Spleen (tissue), 11 donors: ENCODE data around the gene APOBEC3F. TPM values are rescaled to one million over a fixed set of nuclear protein-coding genes. Genes with fewer than 3 reads are reported as not detected.
A peak's percentile ranks its signal among the peaks of the same experiment; 100 is the strongest.
"Not testable (repeated sequence)": the region's sequence is repeated elsewhere in the genome, so short reads cannot be mapped to it uniquely, and the experiment has no call there.

Source experiments
- DNase-seq: peaks from one replicate; pipeline ENCODE4 v3.0.0-alpha.2; 2020
- H3K27ac ChIP-seq, 8 donors: fragments of 200-600 bp; sonication (generic) in 7 of 8; 1 replicate in 4 of 8; 2 replicates in 4 of 8; pipeline versions ENCODE4 v1.5.0 to v1.8.0; 2016 to 2021; ENCODE audit warnings: inconsistent platforms in 4 of 8, mild to moderate bottlenecking in 4 of 8, moderate library complexity in 1 of 8
- H3K27me3 ChIP-seq, 7 donors: fragments of 200-600 bp; sonication (generic) in 6 of 7; replicated peaks in 1 of 7; 1 replicate in 4 of 7; 2 replicates in 3 of 7; pipeline versions ENCODE4 v1.5.0 to v1.8.0; 2016 to 2021; ENCODE audit warnings: inconsistent platforms in 3 of 7, mild to moderate bottlenecking in 1 of 7
- H3K36me3 ChIP-seq, 6 donors: fragments of 200-600 bp; sonication (generic) in 5 of 6; 1 replicate in 4 of 6; 2 replicates in 2 of 6; pipeline versions ENCODE4 v1.5.0 to v1.8.0; 2016 to 2021; ENCODE audit warnings: inconsistent platforms in 2 of 6
- H3K4me1 ChIP-seq, 6 donors: fragments of 200-600 bp; sonication (generic) in 5 of 6; 1 replicate in 3 of 6; 2 replicates in 3 of 6; pipeline versions ENCODE4 v1.5.0 to v1.8.0; 2016 to 2021; ENCODE audit warnings: inconsistent platforms in 3 of 6
- H3K4me3 ChIP-seq, 8 donors: fragments of 200-600 bp; sonication (generic) in 7 of 8; 1 replicate in 4 of 8; 2 replicates in 4 of 8; pipeline versions ENCODE4 v1.5.0 to v1.8.0; 2016 to 2021; ENCODE audit warnings: inconsistent platforms in 4 of 8, mild to moderate bottlenecking in 4 of 8, moderate library complexity in 2 of 8
- H3K9me3 ChIP-seq, 8 donors: fragments of 200-600 bp; sonication (generic) in 7 of 8; 1 replicate in 4 of 8; 2 replicates in 4 of 8; pipeline versions ENCODE4 v1.5.0 to v1.8.0; 2016 to 2021; ENCODE audit warnings: inconsistent platforms in 4 of 8
- POLR2A ChIP-seq, 3 donors: fragments of 450-650 bp; IDR thresholded peaks; one replicate each; pipeline ENCODE4 v1.5.1; 2017; ENCODE audit warnings: antibody characterized with exemption in 3 of 3, mild to moderate bottlenecking in 1 of 3
- POLR2AphosphoS5 ChIP-seq, 3 donors: sonication (generic); formaldehyde crosslinking; IDR thresholded peaks; one replicate each; pipeline ENCODE4 v1.5.1; 2017; ENCODE audit warnings: antibody characterized with exemption in 3 of 3
- WGBS, 5 donors: extraction: QIAGEN DNeasy Blood & Tissue Kit in 3 of 5; methylation state at CpG; one replicate each; pipeline versions ENCODE4 v1.1.5 to v1.1.7; 2013 to 2018; 5-methylcytosine and 5-hydroxymethylcytosine counted together
- intact Hi-C: fragments of 100-400 bp; cut with DNase I; formaldehyde crosslinking; loops from one replicate; pipeline ENCODE4 v1.15.0; 2023; ENCODE audit warnings: low total_unique reads
- polyA plus RNA-seq, 3 donors: library from polyadenylated mRNA; stranded (reverse); fragments of 200-250 nt; gene quantifications; one replicate each; pipeline ENCODE4 v1.2.1, GENCODE V29; 2013
- total RNA-seq, 7 donors: library from RNA; depleted of rRNA in 3 of 7; stranded (reverse); fragments of >200 nt in 3 of 7; fragmentation: NEBNext Ultra II Directional in 4 of 7; extraction: Animal tissue kit (Norgen Biotek cat#: 25700) in 4 of 7; gene quantifications; one replicate each; pipeline versions ENCODE4 v1.1.0 to v1.2.1, GENCODE V29; 2016 to 2021
- TF ChIP-seq, protein P1 (sequence below), 11 experiments: fragments of 200-600 bp in 7 of 11; fragments of 450-650 bp in 4 of 11; sonication (generic) in 4 of 11; IDR thresholded peaks in 8 of 11; conservative IDR thresholded peaks in 3 of 11; 1 replicate in 7 of 11; 2 replicates in 4 of 11; pipeline versions ENCODE4 v1.4.0 to v1.8.0; 2016 to 2021; ENCODE audit warnings: antibody characterized with exemption in 11 of 11, inconsistent platforms in 4 of 11, mild to moderate bottlenecking in 1 of 11
- donor health status: healthy with polysubstance abuse.
- donor health status: DM: no; HTN: no; CAD: no; lungs with moderate emphysema.
- donor health status: DM: no; HTN: no; CAD: no.
- donor health status: Bipolar disorder and iron deficiency.
- donor health status: healthy.
- donor health status: DM: no; HTN: no; CAD: no.
- donor health status: DM: yes; HTN: yes; CAD: no.

Gene APOBEC3F
- total and polyA plus RNA-seq, 10 donors = 5.4 to 31.5 (median 15.7) TPM

GRCh38 chr22:39003165-39003638 lies 37.5 kb upstream of the APOBEC3F start:
- no peaks in the 10 kb centered on the region for H3K36me3 ChIP-seq
- TF ChIP-seq POLR2A (IDR thresholded peaks at IDR 0.05) (no peak), POLR2AphosphoS5 (IDR thresholded peaks at IDR 0.05) (peak; percentile 18 to 77 (median 72))
- TF ChIP-seq, protein P1, sequence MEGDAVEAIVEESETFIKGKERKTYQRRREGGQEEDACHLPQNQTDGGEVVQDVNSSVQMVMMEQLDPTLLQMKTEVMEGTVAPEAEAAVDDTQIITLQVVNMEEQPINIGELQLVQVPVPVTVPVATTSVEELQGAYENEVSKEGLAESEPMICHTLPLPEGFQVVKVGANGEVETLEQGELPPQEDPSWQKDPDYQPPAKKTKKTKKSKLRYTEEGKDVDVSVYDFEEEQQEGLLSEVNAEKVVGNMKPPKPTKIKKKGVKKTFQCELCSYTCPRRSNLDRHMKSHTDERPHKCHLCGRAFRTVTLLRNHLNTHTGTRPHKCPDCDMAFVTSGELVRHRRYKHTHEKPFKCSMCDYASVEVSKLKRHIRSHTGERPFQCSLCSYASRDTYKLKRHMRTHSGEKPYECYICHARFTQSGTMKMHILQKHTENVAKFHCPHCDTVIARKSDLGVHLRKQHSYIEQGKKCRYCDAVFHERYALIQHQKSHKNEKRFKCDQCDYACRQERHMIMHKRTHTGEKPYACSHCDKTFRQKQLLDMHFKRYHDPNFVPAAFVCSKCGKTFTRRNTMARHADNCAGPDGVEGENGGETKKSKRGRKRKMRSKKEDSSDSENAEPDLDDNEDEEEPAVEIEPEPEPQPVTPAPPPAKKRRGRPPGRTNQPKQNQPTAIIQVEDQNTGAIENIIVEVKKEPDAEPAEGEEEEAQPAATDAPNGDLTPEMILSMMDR (IDR thresholded peaks at IDR 0.05 in 8 of 11, conservative IDR thresholded peaks at IDR 0.05 in 3 of 11) = peak; percentile 51 to 91 (median 81)
- H3K27ac ChIP-seq = peak overlapping the region in 2 of 8 donors; percentile 51 to 62
- peaks cover 0 to 8% (median 0%) of the 10 kb centered on the region in 7 donors for H3K27me3 ChIP-seq
- H3K9me3 ChIP-seq = peaks cover 0 to 3% (median under 1%) of the 10 kb centered on the region in 8 donors
- peak; percentile 90 for DNase-seq
- peaks cover 8 to 27% (median 11%) of the 10 kb centered on the region in 6 donors for H3K4me1 ChIP-seq
- H3K4me3 ChIP-seq = no peak overlapping the region
- 16 to 20% (median 18%) methylated on average over 7 of the region's 7 CpGs for WGBS, 5 donors
- intact Hi-C loops = loop anchor here (5.0 kb wide), 2 partner anchors 131 to 236 kb away; partner anchors contain the start of gene CBX6

DNA sequence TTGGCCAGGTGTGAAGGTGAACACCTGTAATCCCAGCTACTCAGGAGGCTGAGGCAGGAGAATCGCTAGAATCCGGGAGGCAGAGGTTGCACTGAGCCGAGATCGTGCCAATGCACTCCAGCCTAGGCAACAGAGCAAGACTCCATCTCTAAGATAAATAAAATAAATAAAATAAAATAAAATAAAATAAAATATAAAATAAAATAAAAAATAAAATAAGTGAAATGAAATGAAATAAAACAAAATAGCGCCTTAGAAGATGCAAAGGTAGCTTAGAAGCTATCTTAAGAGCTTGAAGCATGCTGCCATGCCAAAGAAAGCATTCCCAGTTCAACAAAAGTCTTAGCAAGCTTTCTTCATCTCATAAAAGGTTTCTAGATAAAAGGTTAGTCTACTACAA lies 33.5 kb upstream of the APOBEC3F start:
- Histone ChIP-seq H3K4me3 (no peak overlapping the region), H3K9me3 (no peaks in the 10 kb centered on the region), H3K4me1 (peaks cover 8 to 29% (median 11%) of the 10 kb centered on the region in 6 donors), H3K27ac (no peak overlapping the region), H3K36me3 (no peaks in the 10 kb centered on the region), H3K27me3 (no peaks in the 10 kb centered on the region)
- TF ChIP-seq POLR2A (IDR thresholded peaks at IDR 0.05) (no peak), POLR2AphosphoS5 (IDR thresholded peaks at IDR 0.05) (no peak)
- TF ChIP-seq, protein P1 (IDR thresholded peaks at IDR 0.05 in 8 of 11, conservative IDR thresholded peaks at IDR 0.05 in 3 of 11) = no peak
- WGBS, 5 donors = 94 to 99% (median 97%) methylated on average over 5 of the region's 5 CpGs
- DNase-seq = no peak
- intact Hi-C loops = loop anchor here (5.0 kb wide), 1 partner anchor 110 kb away; no protein-coding TSS in a partner anchor

GRCh38 chr22:39008271-39008850 lies 32.3 kb upstream of the APOBEC3F start:
- H3K27me3 ChIP-seq, H3K36me3 ChIP-seq, H3K9me3 ChIP-seq, H3K27ac ChIP-seq, DNase-seq, H3K4me3 ChIP-seq: not testable (repeated sequence)
- intact Hi-C loops = loop anchor here (5.0 kb wide), 1 partner anchor 109 kb away; no protein-coding TSS in a partner anchor
- WGBS, 5 donors = 78 to 84% (median 80%) methylated on average over 8 of the region's 8 CpGs
- H3K4me1 ChIP-seq = peaks cover 2 to 29% (median 8%) of the 10 kb centered on the region in 6 donors

GRCh38 chr22:39010946-39011345 lies 29.7 kb upstream of the APOBEC3F start:
- no peaks in the 10 kb centered on the region for H3K9me3 ChIP-seq

More at GRCh38 chr22:39010946-39011345, 29.7 kb upstream of the APOBEC3F start:
- peaks cover 0 to 3% (median 0%) of the 10 kb centered on the region in 6 donors for H3K36me3 ChIP-seq
- intact Hi-C loops = loop anchor here (10.0 kb wide), 2 partner anchors 64 to 304 kb away; partner anchors contain the start of genes APOBEC3G and RPL3
- 74 to 86% (median 80%) methylated on average over 15 of the region's 15 CpGs for WGBS, 5 donors
- no peak overlapping the region for H3K27ac ChIP-seq
- TF ChIP-seq POLR2AphosphoS5 (IDR thresholded peaks at IDR 0.05) (no peak), POLR2A (IDR thresholded peaks at IDR 0.05) (no peak)
- TF ChIP-seq, protein P1 (IDR thresholded peaks at IDR 0.05 in 8 of 11, conservative IDR thresholded peaks at IDR 0.05 in 3 of 11) = no peak
- no peaks in the 10 kb centered on the region for H3K27me3 ChIP-seq
- DNase-seq = no peak
- H3K4me3 ChIP-seq = no peak overlapping the region
- H3K4me1 ChIP-seq = peaks cover 11 to 51% (median 29%) of the 10 kb centered on the region in 6 donors
